Vagina (tissue), 2 donors: ENCODE data around the gene PDPK1.

Experiments
- POLR2A ChIP-seq, 2 donors: fragments of 450-650 bp; IDR thresholded peaks; one replicate each; pipeline ENCODE4 v1.6.1; 2017; ENCODE audit warnings: antibody characterized with exemption in 2 of 2, mild to moderate bottlenecking in 2 of 2, moderate library complexity in 2 of 2
- POLR2AphosphoS5 ChIP-seq, 2 donors: sonication (generic); formaldehyde crosslinking; IDR thresholded peaks; one replicate each; pipeline ENCODE4 v1.9.0; 2017; ENCODE audit warnings: antibody characterized with exemption in 2 of 2, mild to moderate bottlenecking in 2 of 2, low read depth in 1 of 2; ENCODE audit not compliant: insufficient read depth in 1 of 2
- TF ChIP-seq, protein P1 (sequence below), 3 experiments: fragments of 450-650 bp in 2 of 3; fragments of 200-600 bp in 1 of 3; sonication (generic) in 1 of 3; IDR thresholded peaks; one replicate each; pipeline ENCODE4 v1.5.1; 2017 to 2019; ENCODE audit warnings: antibody characterized with exemption in 3 of 3, mild to moderate bottlenecking in 2 of 3, moderate library complexity in 2 of 3

DNA sequence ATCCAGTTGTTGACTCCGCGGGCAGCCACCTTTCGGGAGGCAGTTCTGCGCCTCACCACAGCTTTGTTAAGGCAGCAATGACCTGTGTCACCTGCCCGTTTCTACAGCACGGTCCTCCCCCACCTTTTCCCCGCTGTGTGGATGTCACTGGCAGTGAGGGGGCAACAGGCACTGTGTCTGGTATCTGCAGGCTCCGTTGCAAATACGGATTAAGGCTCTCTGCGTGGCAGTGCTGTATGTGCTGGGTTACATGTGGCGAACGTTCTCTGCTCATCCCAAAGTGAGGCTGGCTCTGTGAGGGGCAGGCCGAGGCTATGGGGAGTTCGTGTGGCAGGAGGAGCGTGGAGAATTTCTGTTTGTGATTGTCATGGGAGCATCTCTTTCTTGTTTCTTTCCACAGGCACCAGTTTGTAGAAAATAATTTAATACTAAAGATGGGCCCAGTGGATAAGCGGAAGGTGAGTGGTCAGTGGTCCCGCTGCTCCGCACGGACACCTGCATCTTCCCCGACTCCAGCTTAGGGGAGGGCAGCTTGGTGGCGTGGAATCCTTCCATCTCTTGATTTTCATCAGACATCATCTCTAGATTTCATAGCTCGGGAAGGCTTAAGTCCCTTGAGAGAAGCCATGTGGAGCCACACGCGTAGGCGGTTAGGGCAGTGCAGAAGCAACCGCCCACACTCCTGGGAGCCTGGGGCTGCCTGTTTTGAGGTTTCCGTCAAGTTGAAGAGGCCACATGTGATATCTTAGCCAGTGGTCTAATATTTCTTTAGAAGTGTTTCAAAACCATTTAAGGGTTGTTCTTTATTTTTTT lies 57.8 kb downstream of the PDPK1 start:
- TF ChIP-seq POLR2A (IDR thresholded peaks at IDR 0.05) (no peak), POLR2AphosphoS5 (IDR thresholded peaks at IDR 0.05; ENCODE audit: insufficient read depth in 1 of 2, low read depth in 1 of 2) (no peak)
- TF ChIP-seq, protein P1, sequence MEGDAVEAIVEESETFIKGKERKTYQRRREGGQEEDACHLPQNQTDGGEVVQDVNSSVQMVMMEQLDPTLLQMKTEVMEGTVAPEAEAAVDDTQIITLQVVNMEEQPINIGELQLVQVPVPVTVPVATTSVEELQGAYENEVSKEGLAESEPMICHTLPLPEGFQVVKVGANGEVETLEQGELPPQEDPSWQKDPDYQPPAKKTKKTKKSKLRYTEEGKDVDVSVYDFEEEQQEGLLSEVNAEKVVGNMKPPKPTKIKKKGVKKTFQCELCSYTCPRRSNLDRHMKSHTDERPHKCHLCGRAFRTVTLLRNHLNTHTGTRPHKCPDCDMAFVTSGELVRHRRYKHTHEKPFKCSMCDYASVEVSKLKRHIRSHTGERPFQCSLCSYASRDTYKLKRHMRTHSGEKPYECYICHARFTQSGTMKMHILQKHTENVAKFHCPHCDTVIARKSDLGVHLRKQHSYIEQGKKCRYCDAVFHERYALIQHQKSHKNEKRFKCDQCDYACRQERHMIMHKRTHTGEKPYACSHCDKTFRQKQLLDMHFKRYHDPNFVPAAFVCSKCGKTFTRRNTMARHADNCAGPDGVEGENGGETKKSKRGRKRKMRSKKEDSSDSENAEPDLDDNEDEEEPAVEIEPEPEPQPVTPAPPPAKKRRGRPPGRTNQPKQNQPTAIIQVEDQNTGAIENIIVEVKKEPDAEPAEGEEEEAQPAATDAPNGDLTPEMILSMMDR (IDR thresholded peaks at IDR 0.05) = no peak
